ENCODE measurements around the gene ZNF385C.

Gene ZNF385C

GRCh38 chr17:42034059-42034458 is 64.2 kb downstream of the ZNF385C start:
- Histone ChIP-seq H3K4me1 (ENCODE audit: control insufficient read depth, low read depth, low read length) (no peaks in the 10 kb centered on the region), H2AK5ac (ENCODE audit: low read length) (no peak overlapping the region), H2BK15ac (replicated peaks; ENCODE audit: low read depth) (no peak overlapping the region), H2BK5ac (ENCODE audit: low read length) (no peak overlapping the region), H3K27me3 (ENCODE audit: insufficient read depth, low read length, poor library complexity) (no peaks in the 10 kb centered on the region), H2BK120ac (ENCODE audit: low read depth, low read length) (no peak overlapping the region), H3K9ac (ENCODE audit: low read length) (no peak overlapping the region), H3K79me2 (ENCODE audit: control insufficient read depth, insufficient read depth, low read length) (no peaks in the 10 kb centered on the region), H3K23ac (ENCODE audit: low read length) (no peak overlapping the region), H3K4ac (ENCODE audit: low read depth, low read length) (no peak overlapping the region), H3K36me3 (ENCODE audit: control insufficient read depth, insufficient read depth, low read length) (no peaks in the 10 kb centered on the region), H3K79me1 (ENCODE audit: low read length) (no peaks in the 10 kb centered on the region), H4K8ac (ENCODE audit: low read depth, low read length) (no peak overlapping the region), H3K18ac (ENCODE audit: low read length) (no peak overlapping the region), H3K56ac (ENCODE audit: low read length) (no peak overlapping the region), H3K4me2 (ENCODE audit: low read length) (no peak overlapping the region), H3K27ac (ENCODE audit: low read depth, low read length) (no peak overlapping the region), H4K5ac (ENCODE audit: low read length) (no peak overlapping the region), H3K4me3 (ENCODE audit: low read length) (no peak overlapping the region)
- DNase-seq: no peak
- no CpG with 5 or more reads among the region's 6 CpGs for WGBS (ENCODE audit: extremely low coverage, insufficient coverage, low lambda C conversion rate)

- Histone ChIP-seq H2BK120ac (ENCODE audit: low read depth, low read length) (no peak overlapping the region), H3K9ac (ENCODE audit: low read length) (no peak overlapping the region), H3K79me2 (ENCODE audit: control insufficient read depth, insufficient read depth, low read length) (no peaks in the 10 kb centered on the region), H3K4ac (ENCODE audit: low read depth, low read length) (no peak overlapping the region), H2BK15ac (replicated peaks; ENCODE audit: low read depth) (no peak overlapping the region), H4K5ac (ENCODE audit: low read length) (no peak overlapping the region), H3K18ac (ENCODE audit: low read length) (no peak overlapping the region), H3K23ac (ENCODE audit: low read length) (peak overlapping the region; percentile 66), H3K79me1 (ENCODE audit: low read length) (no peaks in the 10 kb centered on the region), H3K4me2 (ENCODE audit: low read length) (no peak overlapping the region), H2BK5ac (ENCODE audit: low read length) (no peak overlapping the region), H3K4me1 (ENCODE audit: control insufficient read depth, low read depth, low read length) (no peaks in the 10 kb centered on the region), H4K8ac (ENCODE audit: low read depth, low read length) (no peak overlapping the region), H3K4me3 (ENCODE audit: low read length) (no peak overlapping the region), H3K56ac (ENCODE audit: low read length) (no peak overlapping the region), H3K27me3 (ENCODE audit: insufficient read depth, low read length, poor library complexity) (no peaks in the 10 kb centered on the region), H2AK5ac (ENCODE audit: low read length) (no peak overlapping the region), H3K36me3 (ENCODE audit: control insufficient read depth, insufficient read depth, low read length) (no peaks in the 10 kb centered on the region), H3K27ac (ENCODE audit: low read depth, low read length) (no peak overlapping the region)
- no CpG with 5 or more reads among the region's 6 CpGs for WGBS (ENCODE audit: extremely low coverage, insufficient coverage, low lambda C conversion rate)
- DNase-seq: no peak
Measured at GRCh38 chr17:42031584-42031983, 66.7 kb downstream of the ZNF385C start.

DNA sequence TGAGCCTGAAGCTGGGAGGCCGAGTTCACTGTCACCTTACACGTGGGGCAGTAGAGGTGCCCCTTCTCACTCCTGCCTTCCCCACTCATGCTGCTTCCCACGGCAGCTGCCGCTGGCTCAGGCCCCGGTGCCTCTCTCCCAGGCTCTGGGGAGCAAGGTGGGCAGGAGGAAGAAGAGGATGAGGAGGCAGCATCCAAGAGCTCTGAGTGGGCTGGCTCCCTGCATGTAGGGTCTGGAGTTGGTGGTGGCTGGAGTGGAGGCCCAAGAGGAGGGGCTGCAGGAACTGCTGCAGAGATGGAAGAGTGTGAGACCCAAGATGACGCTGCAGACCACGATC is 69.5 kb downstream of the ZNF385C start:
- Histone ChIP-seq H3K79me2 (ENCODE audit: control insufficient read depth, insufficient read depth, low read length) (no peaks in the 10 kb centered on the region), H2BK15ac (replicated peaks; ENCODE audit: low read depth) (no peak overlapping the region), H2BK5ac (ENCODE audit: low read length) (no peak overlapping the region), H3K27me3 (ENCODE audit: insufficient read depth, low read length, poor library complexity) (no peaks in the 10 kb centered on the region), H4K5ac (ENCODE audit: low read length) (no peak overlapping the region), H3K56ac (ENCODE audit: low read length) (no peak overlapping the region), H3K9ac (ENCODE audit: low read length) (no peak overlapping the region), H2AK5ac (ENCODE audit: low read length) (no peak overlapping the region), H3K4me1 (ENCODE audit: control insufficient read depth, low read depth, low read length) (no peaks in the 10 kb centered on the region), H3K23ac (ENCODE audit: low read length) (no peak overlapping the region), H3K27ac (ENCODE audit: low read depth, low read length) (no peak overlapping the region), H2BK120ac (ENCODE audit: low read depth, low read length) (no peak overlapping the region), H3K4ac (ENCODE audit: low read depth, low read length) (no peak overlapping the region), H3K18ac (ENCODE audit: low read length) (no peak overlapping the region), H3K36me3 (ENCODE audit: control insufficient read depth, insufficient read depth, low read length) (peaks cover 2% of the 10 kb centered on the region), H3K4me2 (ENCODE audit: low read length) (no peak overlapping the region), H3K4me3 (ENCODE audit: low read length) (no peak overlapping the region), H4K8ac (ENCODE audit: low read depth, low read length) (no peak overlapping the region), H3K79me1 (ENCODE audit: low read length) (no peaks in the 10 kb centered on the region)
- no peak for DNase-seq
- WGBS (ENCODE audit: extremely low coverage, insufficient coverage, low lambda C conversion rate): no CpG with 5 or more reads among the region's 7 CpGs

- H3K4me1 ChIP-seq (ENCODE audit: control insufficient read depth, low read depth, low read length): no peaks in the 10 kb centered on the region
- no CpG with 5 or more reads among the region's 19 CpGs for WGBS (ENCODE audit: extremely low coverage, insufficient coverage, low lambda C conversion rate)
- H4K8ac ChIP-seq (ENCODE audit: low read depth, low read length): no peak overlapping the region
- no peak overlapping the region for H4K5ac ChIP-seq (ENCODE audit: low read length)
- H2BK5ac ChIP-seq (ENCODE audit: low read length): no peak overlapping the region
- no peaks in the 10 kb centered on the region for H3K79me1 ChIP-seq (ENCODE audit: low read length)
- no peak overlapping the region for H3K18ac ChIP-seq (ENCODE audit: low read length)
- H3K4ac ChIP-seq (ENCODE audit: low read depth, low read length): no peak overlapping the region
- DNase-seq: peak; percentile 86
- no peak overlapping the region for H3K27ac ChIP-seq (ENCODE audit: low read depth, low read length)
- H3K4me3 ChIP-seq (ENCODE audit: low read length): no peak overlapping the region
- H3K27me3 ChIP-seq (ENCODE audit: insufficient read depth, low read length, poor library complexity): no peaks in the 10 kb centered on the region
- H3K9ac ChIP-seq (ENCODE audit: low read length): peak overlapping the region; percentile 8
- peak overlapping the region; percentile 45 for H3K56ac ChIP-seq (ENCODE audit: low read length)
- no peak overlapping the region for H2BK15ac ChIP-seq (replicated peaks; ENCODE audit: low read depth)
- no peak overlapping the region for H3K4me2 ChIP-seq (ENCODE audit: low read length)
- H3K23ac ChIP-seq (ENCODE audit: low read length): no peak overlapping the region
- peaks cover 2% of the 10 kb centered on the region for H3K36me3 ChIP-seq (ENCODE audit: control insufficient read depth, insufficient read depth, low read length)
- H2BK120ac ChIP-seq (ENCODE audit: low read depth, low read length): no peak overlapping the region
- no peaks in the 10 kb centered on the region for H3K79me2 ChIP-seq (ENCODE audit: control insufficient read depth, insufficient read depth, low read length)
- H2AK5ac ChIP-seq (ENCODE audit: low read length): no peak overlapping the region
Measured at GRCh38 chr17:42027961-42028790, 70.1 kb downstream of the ZNF385C start.

- no peaks in the 10 kb centered on the region for H3K79me2 ChIP-seq (ENCODE audit: control insufficient read depth, insufficient read depth, low read length)
- no peak overlapping the region for H3K27ac ChIP-seq (ENCODE audit: low read depth, low read length)
- H3K18ac ChIP-seq (ENCODE audit: low read length): no peak overlapping the region
- no peak overlapping the region for H3K23ac ChIP-seq (ENCODE audit: low read length)
- no peak overlapping the region for H2AK5ac ChIP-seq (ENCODE audit: low read length)
- H2BK5ac ChIP-seq (ENCODE audit: low read length): no peak overlapping the region
- H3K79me1 ChIP-seq (ENCODE audit: low read length): no peaks in the 10 kb centered on the region
- H4K8ac ChIP-seq (ENCODE audit: low read depth, low read length): no peak overlapping the region
- no peak overlapping the region for H3K4me2 ChIP-seq (ENCODE audit: low read length)
- H3K56ac ChIP-seq (ENCODE audit: low read length): no peak overlapping the region
- DNase-seq: no peak
- H3K36me3 ChIP-seq (ENCODE audit: control insufficient read depth, insufficient read depth, low read length): peaks cover 2% of the 10 kb centered on the region
- no peak overlapping the region for H2BK120ac ChIP-seq (ENCODE audit: low read depth, low read length)
- H3K4me3 ChIP-seq (ENCODE audit: low read length): no peak overlapping the region
- WGBS (ENCODE audit: extremely low coverage, insufficient coverage, low lambda C conversion rate): no CpG with 5 or more reads among the region's 5 CpGs
- no peaks in the 10 kb centered on the region for H3K4me1 ChIP-seq (ENCODE audit: control insufficient read depth, low read depth, low read length)
- no peak overlapping the region for H2BK15ac ChIP-seq (replicated peaks; ENCODE audit: low read depth)
- no peak overlapping the region for H3K4ac ChIP-seq (ENCODE audit: low read depth, low read length)
- H4K5ac ChIP-seq (ENCODE audit: low read length): no peak overlapping the region
- H3K9ac ChIP-seq (ENCODE audit: low read length): no peak overlapping the region
- H3K27me3 ChIP-seq (ENCODE audit: insufficient read depth, low read length, poor library complexity): no peaks in the 10 kb centered on the region
Measured at GRCh38 chr17:42027590-42027889, 70.7 kb downstream of the ZNF385C start.

All from mesendoderm (in vitro differentiated cells).